Ascending aorta (tissue), 2 donors: ENCODE measurements around the gene LSS. TPM values are rescaled to one million over a fixed set of nuclear protein-coding genes. Genes with fewer than 3 reads are reported as not detected.

ENCODE experiments used
- DNase-seq, 2 donors: peaks; one replicate each; pipeline ENCODE4 v3.0.0-alpha.2; 2019; ENCODE audit warnings: low spot score in 2 of 2
- H3K27ac ChIP-seq, 2 donors: fragments of 200-600 bp; sonication (generic); one replicate each; pipeline ENCODE4 v1.5.1; 2016 to 2017; ENCODE audit warnings: mild to moderate bottlenecking in 1 of 2
- H3K27me3 ChIP-seq: fragments of 200-600 bp; sonication (generic); one replicate; pipeline ENCODE4 v1.5.1; 2017
- H3K36me3 ChIP-seq, 2 donors: fragments of 200-600 bp; sonication (generic); one replicate each; pipeline ENCODE4 v1.5.1; 2016
- H3K4me1 ChIP-seq, 2 donors: fragments of 200-600 bp; sonication (generic); one replicate each; pipeline ENCODE4 v1.5.1; 2016 to 2017; ENCODE audit warnings: mild to moderate bottlenecking in 1 of 2
- H3K4me3 ChIP-seq, 2 donors: fragments of 200-600 bp; sonication (generic); one replicate each; pipeline ENCODE4 v1.5.1; 2016 to 2017; ENCODE audit warnings: mild to moderate bottlenecking in 1 of 2
- H3K9me3 ChIP-seq, 2 donors: fragments of 200-600 bp; sonication (generic); one replicate each; pipeline ENCODE4 v1.5.1; 2016
- CTCF ChIP-seq, 3 experiments: fragments of 200-600 bp in 2 of 3; fragments of 450-650 bp in 1 of 3; sonication (generic) in 2 of 3; IDR thresholded peaks; one replicate each; pipeline ENCODE4 v1.5.1; 2016 to 2019; ENCODE audit warnings: antibody characterized with exemption in 3 of 3, mild to moderate bottlenecking in 1 of 3, moderate library complexity in 1 of 3
- intact Hi-C: fragments of 100-400 bp; cut with DNase I; formaldehyde crosslinking; loops from one replicate; pipeline ENCODE4 v1.15.1; 2023
- total RNA-seq: library from RNA; depleted of rRNA; stranded (reverse); fragments of >200 nt; gene quantifications from one replicate; pipeline ENCODE4 v1.1.0, GENCODE V29; 2016

The LSS gene
- total RNA-seq, 1 donor from 2014 or later, result 49.4 TPM

- peaks cover 0 to 2% of the 10 kb centered on the region in 2 donors for H3K4me1 ChIP-seq
- intact Hi-C loops, result no loop called here
- H3K4me3 ChIP-seq, result no peak overlapping the region
- H3K9me3 ChIP-seq, result no peaks in the 10 kb centered on the region
- peak; percentile 4 to 59 for DNase-seq
- H3K27me3 ChIP-seq, result no peaks in the 10 kb centered on the region
- H3K27ac ChIP-seq, result no peak overlapping the region
- H3K36me3 ChIP-seq, result no peaks in the 10 kb centered on the region
- no peak for TF ChIP-seq CTCF (IDR thresholded peaks at IDR 0.05)
Measured at GRCh38 chr21:46154155-46154954, 74.2 kb downstream of the LSS start.

- peak; percentile 33 to 77 (median 49) for TF ChIP-seq CTCF (IDR thresholded peaks at IDR 0.05)
- no peaks in the 10 kb centered on the region for H3K36me3 ChIP-seq
- intact Hi-C loops, result no loop called here
- H3K9me3 ChIP-seq, result no peaks in the 10 kb centered on the region
- peak; percentile 7 to 68 for DNase-seq
- peak overlapping the region in 1 of 2 donors; percentile 41 for H3K4me3 ChIP-seq
- H3K4me1 ChIP-seq, result peaks cover 0 to 2% of the 10 kb centered on the region in 2 donors
- no peaks in the 10 kb centered on the region for H3K27me3 ChIP-seq
- H3K27ac ChIP-seq, result no peak overlapping the region
Measured at GRCh38 chr21:46153247-46154154, 75.1 kb downstream of the LSS start.

- peak; percentile 1 to 28 for DNase-seq
- Histone ChIP-seq H3K4me3 (peak overlapping the region in 1 of 2 donors; percentile 41), H3K9me3 (no peaks in the 10 kb centered on the region), H3K27ac (no peak overlapping the region), H3K4me1 (peaks cover 0 to 2% of the 10 kb centered on the region in 2 donors), H3K36me3 (no peaks in the 10 kb centered on the region), H3K27me3 (no peaks in the 10 kb centered on the region)
- TF ChIP-seq CTCF (IDR thresholded peaks at IDR 0.05), result no peak
- intact Hi-C loops, result no loop called here
Measured at GRCh38 chr21:46152927-46153246, 75.7 kb downstream of the LSS start.

GRCh38 chr21:46151989-46152926 lies 76.3 kb downstream of the LSS start:
- TF ChIP-seq CTCF (IDR thresholded peaks at IDR 0.05), result no peak
- Histone ChIP-seq H3K9me3 (no peaks in the 10 kb centered on the region), H3K27ac (no peak overlapping the region), H3K27me3 (no peaks in the 10 kb centered on the region), H3K36me3 (no peaks in the 10 kb centered on the region), H3K4me3 (no peak overlapping the region), H3K4me1 (peaks cover 0 to 2% of the 10 kb centered on the region in 2 donors)
- DNase-seq, result peak; percentile 5 to 51
- intact Hi-C loops, result no loop called here
